Endometrial microvascular endothelial cells (primary cell): ENCODE measurements around the gene C14orf132. TPM values are rescaled to one million over a fixed set of nuclear protein-coding genes. Genes with fewer than 3 reads are reported as not detected.

Experiments used
- in situ Hi-C: cut with HindIII; loops from 2 replicates; pipeline ENCODE4 v1.10.0; 2017; ENCODE audit warnings: low sequenced_read_pairs, low pct_unique_long_range_greater_than_20kb; ENCODE audit errors: inconsistent ontology term
- total RNA-seq: library from RNA; depleted of rRNA; stranded (reverse); fragments of >200 nt; gene quantifications from one replicate; pipeline ENCODE4 v1.2.3, GENCODE V29; 2015; ENCODE audit errors: inconsistent ontology term

The C14orf132 gene
- total RNA-seq, 1 donor from 2014 or later = 1.9 TPM

- in situ Hi-C loops = no loop called here
Observed at GRCh38 chr14:96077983-96078624, 38.9 kb downstream of the C14orf132 start.

GRCh38 chr14:96078625-96079016 lies 39.5 kb downstream of the C14orf132 start:
- in situ Hi-C loops = no loop called here

- in situ Hi-C loops = no loop called here
Observed at GRCh38 chr14:96079066-96079465, 39.9 kb downstream of the C14orf132 start.

GRCh38 chr14:96080571-96080970 lies 41.4 kb downstream of the C14orf132 start:
- in situ Hi-C loops = no loop called here

GRCh38 chr14:96081224-96081623 lies 42.1 kb downstream of the C14orf132 start:
- in situ Hi-C loops = no loop called here

- in situ Hi-C loops = no loop called here
Observed at GRCh38 chr14:96081767-96082400, 42.7 kb downstream of the C14orf132 start.

- in situ Hi-C loops = no loop called here
Observed at GRCh38 chr14:96082420-96083300, 43.5 kb downstream of the C14orf132 start.

- in situ Hi-C loops = no loop called here
Observed at GRCh38 chr14:96083667-96084320, 44.6 kb downstream of the C14orf132 start.

GRCh38 chr14:96084796-96085195 lies 45.6 kb downstream of the C14orf132 start:
- in situ Hi-C loops = no loop called here

GRCh38 chr14:96085369-96085768 lies 46.2 kb downstream of the C14orf132 start:
- in situ Hi-C loops = no loop called here

- in situ Hi-C loops = no loop called here
Observed at GRCh38 chr14:96086032-96086431, 46.9 kb downstream of the C14orf132 start.

GRCh38 chr14:96086574-96087077 lies 47.5 kb downstream of the C14orf132 start:
- in situ Hi-C loops = no loop called here

GRCh38 chr14:96088074-96088473 lies 48.9 kb downstream of the C14orf132 start:
- in situ Hi-C loops = no loop called here

GRCh38 chr14:96088481-96088880 lies 49.3 kb downstream of the C14orf132 start:
- in situ Hi-C loops = no loop called here

- in situ Hi-C loops = no loop called here
Observed at GRCh38 chr14:96088911-96089310, 49.7 kb downstream of the C14orf132 start.

GRCh38 chr14:96089401-96089800 lies 50.2 kb downstream of the C14orf132 start:
- in situ Hi-C loops = no loop called here

GRCh38 chr14:96090441-96091148 lies 51.4 kb downstream of the C14orf132 start:
- in situ Hi-C loops = no loop called here

GRCh38 chr14:96091149-96091693 lies 52.1 kb downstream of the C14orf132 start:
- in situ Hi-C loops = no loop called here
